ENCODE results near the gene CCDC88C.

CCDC88C gene

GRCh38 chr14:91309756-91310280 lies 107.8 kb downstream of the CCDC88C start:
- no peak for FAIRE-seq

GRCh38 chr14:91308337-91308736 lies 109.3 kb downstream of the CCDC88C start:
- FAIRE-seq (no peak), DNase-seq (ENCODE audit: low spot score) (no peak)

More at GRCh38 chr14:91309756-91310280, 107.8 kb downstream of the CCDC88C start:
- DNase-seq (ENCODE audit: low spot score) = no peak

- DNase-seq (ENCODE audit: low spot score) (no peak), FAIRE-seq (no peak)
These were observed 110.0 kb downstream of the CCDC88C start for GRCh38 chr14:91307652-91308051.

- no peak for FAIRE-seq
- DNase-seq (ENCODE audit: low spot score) = no peak
These were observed 110.6 kb downstream of the CCDC88C start for GRCh38 chr14:91307046-91307445.

GRCh38 chr14:91306547-91306946 lies 111.1 kb downstream of the CCDC88C start:
- no peak for DNase-seq (ENCODE audit: low spot score)
- no peak for FAIRE-seq

- FAIRE-seq = no peak
These were observed 111.8 kb downstream of the CCDC88C start for GRCh38 chr14:91305650-91306431.

GRCh38 chr14:91303924-91304229 lies 113.7 kb downstream of the CCDC88C start:
- DNase-seq (ENCODE audit: low spot score) (no peak), FAIRE-seq (no peak)

More at GRCh38 chr14:91305650-91306431, 111.8 kb downstream of the CCDC88C start:
- no peak for DNase-seq (ENCODE audit: low spot score)

- DNase-seq (ENCODE audit: low spot score) = no peak
- FAIRE-seq = no peak
These were observed 114.3 kb downstream of the CCDC88C start for GRCh38 chr14:91303091-91303923.

GRCh38 chr14:91302391-91302790 lies 115.2 kb downstream of the CCDC88C start:
- FAIRE-seq = no peak
- no peak for DNase-seq (ENCODE audit: low spot score)

- no peak for FAIRE-seq
- DNase-seq (ENCODE audit: low spot score) = no peak
These were observed 116.7 kb downstream of the CCDC88C start for GRCh38 chr14:91300957-91301356.

GRCh38 chr14:91300283-91300895 lies 117.2 kb downstream of the CCDC88C start:
- DNase-seq (ENCODE audit: low spot score) (peak; percentile 28), FAIRE-seq (no peak)

- FAIRE-seq (no peak), DNase-seq (ENCODE audit: low spot score) (no peak)
These were observed 118.2 kb downstream of the CCDC88C start for GRCh38 chr14:91299121-91300115.

- no peak for FAIRE-seq
- DNase-seq (ENCODE audit: low spot score) = no peak
These were observed 119.0 kb downstream of the CCDC88C start for GRCh38 chr14:91298576-91298975.

GRCh38 chr14:91297081-91297711 lies 120.4 kb downstream of the CCDC88C start:
- DNase-seq (ENCODE audit: low spot score) (no peak), FAIRE-seq (no peak)

- DNase-seq (ENCODE audit: low spot score) = no peak
- no peak for FAIRE-seq
These were observed 121.5 kb downstream of the CCDC88C start for GRCh38 chr14:91295851-91296796.

- FAIRE-seq = no peak
- DNase-seq (ENCODE audit: low spot score) = no peak
These were observed 122.3 kb downstream of the CCDC88C start for GRCh38 chr14:91295276-91295845.

- DNase-seq (ENCODE audit: low spot score) = no peak
- FAIRE-seq = no peak
These were observed 123.5 kb downstream of the CCDC88C start for GRCh38 chr14:91294153-91294552.

- FAIRE-seq (no peak), DNase-seq (ENCODE audit: low spot score) (no peak)
These were observed 124.3 kb downstream of the CCDC88C start for GRCh38 chr14:91293281-91293680.

GRCh38 chr14:91292491-91292890 lies 125.1 kb downstream of the CCDC88C start:
- FAIRE-seq = no peak

More at GRCh38 chr14:91292491-91292890, 125.1 kb downstream of the CCDC88C start:
- DNase-seq (ENCODE audit: low spot score) = no peak
